Measurements from ENCODE around the gene ZBTB12. TPM values are rescaled to one million over a fixed set of nuclear protein-coding genes. Genes with fewer than 3 reads are reported as not detected.
"Not testable (repeated sequence)": the region's sequence is repeated elsewhere in the genome, so short reads cannot be mapped to it uniquely, and the experiment has no call there.

Gene ZBTB12
- total and polyA plus RNA-seq, 7 donors = 0.83 to 4.3 (median 1.2) TPM

DNA sequence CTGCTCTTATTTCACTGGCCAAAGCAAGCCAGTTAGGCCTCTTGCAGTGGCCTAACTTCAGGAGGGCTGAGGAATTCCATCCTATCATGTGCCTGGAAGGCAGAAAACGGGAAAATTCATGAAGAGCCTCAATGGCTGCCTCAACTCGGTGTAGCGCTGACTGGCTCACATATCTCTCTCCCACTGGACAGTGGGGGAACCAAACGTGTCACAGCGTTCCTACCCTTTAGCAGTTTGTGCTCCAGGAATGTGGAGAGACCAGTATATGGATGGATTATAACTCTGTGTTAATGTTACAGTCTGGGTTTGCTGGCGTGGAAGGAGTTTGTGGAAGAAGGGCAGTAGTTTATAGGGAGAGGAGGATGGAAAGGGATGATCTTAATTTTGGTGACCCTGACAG is 13.9 kb upstream of the ZBTB12 start:
- DNase-seq = no peak
- no peaks in the 10 kb centered on the region for H3K9me3 ChIP-seq
- no peaks in the 10 kb centered on the region for H3K27me3 ChIP-seq
- no peak overlapping the region for H3K27ac ChIP-seq
- 88% methylated on average over 6 of the region's 6 CpGs for WGBS, 2 donors
- intact Hi-C loops (cut with DNase I) = no loop called here
- H3K4me1 ChIP-seq = peaks cover 0 to 9% (median 0%) of the 10 kb centered on the region in 4 donors
- no peak for TF ChIP-seq POLR2A (IDR thresholded peaks at IDR 0.05)
- TF ChIP-seq POLR2AphosphoS5 (IDR thresholded peaks at IDR 0.05) = no peak
- no peak for TF ChIP-seq CTCF (IDR thresholded peaks at IDR 0.05)
- no peak for TF ChIP-seq EP300 (IDR thresholded peaks at IDR 0.05)
- H3K4me3 ChIP-seq = no peak overlapping the region
- no peaks in the 10 kb centered on the region for H3K36me3 ChIP-seq

- Histone ChIP-seq H3K27ac (no peak overlapping the region), H3K4me1 (peaks cover 0 to 9% (median 0%) of the 10 kb centered on the region in 4 donors), H3K9me3 (no peaks in the 10 kb centered on the region), H3K27me3 (no peaks in the 10 kb centered on the region), H3K36me3 (no peaks in the 10 kb centered on the region), H3K4me3 (no peak overlapping the region)
- no peak for TF ChIP-seq EP300 (IDR thresholded peaks at IDR 0.05)
- intact Hi-C loops (cut with DNase I) = no loop called here
- no peak for DNase-seq
These were observed 13.5 kb upstream of the ZBTB12 start for GRCh38 chr6:31915351-31915750.

DNA sequence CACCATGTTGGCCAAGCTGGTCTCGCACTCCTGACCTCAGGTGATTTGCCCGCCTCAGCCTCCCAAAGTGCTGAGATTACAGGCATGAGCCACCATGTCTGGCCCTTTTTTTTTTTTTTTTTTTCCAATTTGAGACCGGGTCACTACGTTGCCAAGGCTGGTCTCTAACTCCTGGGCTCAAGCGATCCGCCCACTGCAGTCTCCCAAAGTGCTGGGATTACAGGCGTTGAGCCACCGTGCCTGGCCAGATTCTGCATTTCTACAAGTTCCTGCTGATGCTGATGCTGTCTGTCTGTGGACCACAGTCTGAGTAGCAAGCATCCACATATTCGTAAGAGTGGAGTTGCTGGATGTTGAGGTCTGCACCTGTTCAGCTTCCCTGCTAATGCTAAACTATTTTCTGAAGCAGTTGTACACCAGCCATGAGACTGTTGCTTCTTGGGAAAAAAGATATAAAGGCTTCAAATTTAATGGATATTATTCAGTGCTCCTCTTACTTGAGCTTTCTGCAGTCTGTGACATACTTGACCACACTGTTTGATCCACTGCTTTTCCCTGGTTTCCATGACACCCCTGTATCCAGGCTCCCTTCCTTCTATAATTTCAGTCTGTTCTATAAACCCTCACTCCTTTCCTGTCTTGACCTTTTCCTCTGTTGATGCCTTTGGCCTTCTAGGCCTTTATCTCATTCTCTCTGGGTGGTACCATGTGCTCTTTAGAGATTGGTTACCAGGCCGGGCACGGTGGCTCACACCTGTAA is 10.1 kb upstream of the ZBTB12 start:
- H3K27ac ChIP-seq = no peak overlapping the region
- intact Hi-C loops (cut with DNase I) = no loop called here
- no peak for TF ChIP-seq POLR2AphosphoS5 (IDR thresholded peaks at IDR 0.05)
- no peak for TF ChIP-seq CTCF (IDR thresholded peaks at IDR 0.05)
- no peak for TF ChIP-seq EP300 (IDR thresholded peaks at IDR 0.05)
- TF ChIP-seq POLR2A (IDR thresholded peaks at IDR 0.05) = no peak
- no peak for DNase-seq
- H3K27me3 ChIP-seq = no peaks in the 10 kb centered on the region
- no peaks in the 10 kb centered on the region for H3K36me3 ChIP-seq
- peaks cover 0 to 9% (median 0%) of the 10 kb centered on the region in 4 donors for H3K4me1 ChIP-seq
- H3K4me3 ChIP-seq = no peak overlapping the region
- WGBS, 2 donors = 87 to 88% methylated on average over 11 of the region's 11 CpGs
- H3K9me3 ChIP-seq = no peaks in the 10 kb centered on the region

GRCh38 chr6:31909298-31909697 is 7.4 kb upstream of the ZBTB12 start:
- intact Hi-C loops (cut with DNase I) = loop anchor here (10.0 kb wide), 1 partner anchor 216 kb away; the partner anchor contains the start of gene ATF6B
- not testable (repeated sequence) for H3K36me3 ChIP-seq, H3K4me1 ChIP-seq, H3K4me3 ChIP-seq, DNase-seq, H3K9me3 ChIP-seq, H3K27me3 ChIP-seq, H3K27ac ChIP-seq
- WGBS, 2 donors = 76 to 84% methylated on average over 7 of the region's 7 CpGs

- intact Hi-C loops (cut with DNase I) = loop anchor here (10.0 kb wide), 1 partner anchor 216 kb away; the partner anchor contains the start of gene ATF6B
- TF ChIP-seq CTCF (IDR thresholded peaks at IDR 0.05) (no peak), EP300 (IDR thresholded peaks at IDR 0.05) (no peak), POLR2A (IDR thresholded peaks at IDR 0.05) (no peak), POLR2AphosphoS5 (IDR thresholded peaks at IDR 0.05) (no peak)
- H3K4me3 ChIP-seq = no peak overlapping the region
- H3K4me1 ChIP-seq = peaks cover 0 to 14% (median 1%) of the 10 kb centered on the region in 4 donors
- H3K9me3 ChIP-seq = no peaks in the 10 kb centered on the region
- no peaks in the 10 kb centered on the region for H3K27me3 ChIP-seq
- no peak for DNase-seq
- no peak overlapping the region for H3K27ac ChIP-seq
- WGBS, 2 donors = 8 to 47% methylated on average over 4 of the region's 4 CpGs
- H3K36me3 ChIP-seq = no peaks in the 10 kb centered on the region
These were observed 6.9 kb upstream of the ZBTB12 start for GRCh38 chr6:31908791-31909190.

DNA sequence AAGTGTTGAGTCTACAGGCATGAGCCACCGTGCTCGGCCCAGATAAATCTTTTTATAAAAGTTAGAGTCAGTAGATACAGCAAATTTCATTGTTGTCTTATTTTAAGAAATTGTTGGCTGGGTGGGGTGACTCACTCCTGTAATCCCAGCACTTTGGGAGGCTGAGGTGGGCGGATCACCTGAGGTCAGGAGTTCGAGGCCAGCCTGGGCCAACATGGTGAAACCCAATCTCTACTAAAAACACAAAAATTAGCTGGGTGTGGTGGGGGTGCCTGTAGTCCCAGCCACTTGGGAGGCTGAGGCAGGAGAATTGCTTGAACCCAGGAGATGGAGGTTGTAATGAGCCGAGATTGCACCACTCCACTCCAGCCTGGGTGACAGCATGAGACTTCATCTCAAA is 6.4 kb upstream of the ZBTB12 start:
- intact Hi-C loops (cut with DNase I) = loop anchor here (10.0 kb wide), 1 partner anchor 217 kb away; the partner anchor contains the start of gene ATF6B
- not testable (repeated sequence) for H3K9me3 ChIP-seq, H3K27ac ChIP-seq, H3K27me3 ChIP-seq, DNase-seq, H3K36me3 ChIP-seq, H3K4me3 ChIP-seq
- WGBS, 2 donors = 82 to 85% methylated on average over 5 of the region's 5 CpGs
- H3K4me1 ChIP-seq = peaks cover 0 to 16% (median 7%) of the 10 kb centered on the region in 4 donors
